ENCODE results near the gene SPOUT1.
A peak's percentile ranks its signal among the peaks of the same experiment; 100 is the strongest.

Gene SPOUT1

DNA sequence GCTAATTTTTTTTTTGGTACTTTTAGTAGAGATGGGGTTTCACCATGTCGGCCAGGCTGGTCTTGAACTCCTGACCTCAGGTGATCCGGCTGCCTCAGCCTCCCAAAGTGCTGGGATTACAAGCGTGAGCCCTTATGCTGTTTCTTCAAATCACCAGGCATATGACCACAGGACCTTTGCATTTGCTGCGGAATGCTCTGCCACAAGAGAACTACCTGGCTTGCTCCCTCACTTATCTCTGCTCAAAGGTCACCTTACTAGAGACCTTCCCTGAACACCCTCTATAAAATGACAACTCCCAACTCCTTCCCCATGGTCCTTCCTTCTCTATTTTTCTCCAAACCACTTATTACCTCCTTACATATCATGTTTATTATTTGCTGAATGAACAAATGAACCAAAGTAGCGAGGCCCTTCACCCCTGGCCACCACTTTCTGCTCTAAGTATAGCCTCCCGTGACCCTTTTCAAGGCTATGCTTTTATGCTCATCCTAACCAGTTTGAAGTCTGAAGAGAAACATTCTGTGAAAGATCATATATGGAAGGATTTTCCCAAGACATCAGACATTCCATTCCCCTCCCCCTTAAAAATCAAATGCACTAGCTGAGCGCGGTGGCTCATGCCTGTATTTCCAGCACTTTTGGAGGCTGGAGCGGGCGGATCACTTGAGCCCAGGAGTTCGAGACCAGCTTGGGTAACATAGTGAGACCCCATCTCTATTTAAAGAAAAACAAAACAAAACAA is 59.1 kb downstream of the SPOUT1 start:
- H3K4me3 ChIP-seq (ENCODE audit: control insufficient read depth, low read depth, low read length) = peak overlapping the region; percentile 92
- no peak for DNase-seq (ENCODE audit: low read depth)
- TF ChIP-seq, protein P1, sequence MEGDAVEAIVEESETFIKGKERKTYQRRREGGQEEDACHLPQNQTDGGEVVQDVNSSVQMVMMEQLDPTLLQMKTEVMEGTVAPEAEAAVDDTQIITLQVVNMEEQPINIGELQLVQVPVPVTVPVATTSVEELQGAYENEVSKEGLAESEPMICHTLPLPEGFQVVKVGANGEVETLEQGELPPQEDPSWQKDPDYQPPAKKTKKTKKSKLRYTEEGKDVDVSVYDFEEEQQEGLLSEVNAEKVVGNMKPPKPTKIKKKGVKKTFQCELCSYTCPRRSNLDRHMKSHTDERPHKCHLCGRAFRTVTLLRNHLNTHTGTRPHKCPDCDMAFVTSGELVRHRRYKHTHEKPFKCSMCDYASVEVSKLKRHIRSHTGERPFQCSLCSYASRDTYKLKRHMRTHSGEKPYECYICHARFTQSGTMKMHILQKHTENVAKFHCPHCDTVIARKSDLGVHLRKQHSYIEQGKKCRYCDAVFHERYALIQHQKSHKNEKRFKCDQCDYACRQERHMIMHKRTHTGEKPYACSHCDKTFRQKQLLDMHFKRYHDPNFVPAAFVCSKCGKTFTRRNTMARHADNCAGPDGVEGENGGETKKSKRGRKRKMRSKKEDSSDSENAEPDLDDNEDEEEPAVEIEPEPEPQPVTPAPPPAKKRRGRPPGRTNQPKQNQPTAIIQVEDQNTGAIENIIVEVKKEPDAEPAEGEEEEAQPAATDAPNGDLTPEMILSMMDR (conservative IDR thresholded peaks at IDR 0.05; ENCODE audit: control insufficient read depth, insufficient read depth, low read depth, low read length) = no peak

All from fibroblast of mammary gland (primary cell).